HCT116 (cell line): ENCODE measurements around the gene PCDH1. TPM values are rescaled to one million over a fixed set of nuclear protein-coding genes. Genes with fewer than 3 reads are reported as not detected.

Source experiments
- EZH2 ChIP-seq: fragments of 200-600 bp; sonication (generic); IDR thresholded peaks from 2 replicates; pipeline ENCODE4 v1.6.1; 2017; ENCODE audit warnings: antibody characterized with exemption, mixed run types
- SP1 ChIP-seq: IDR thresholded peaks from 2 replicates; pipeline ENCODE4 v1.6.1; 2012; ENCODE audit warnings: low read depth
- ZNF274 ChIP-seq: fragments of 200-500 bp; sonication (Bioruptor generic); IDR thresholded peaks from 2 replicates; pipeline ENCODE4 v1.6.1; 2014; ENCODE audit warnings: mild to moderate bottlenecking, low read depth, low read length, inconsistent platforms
- total RNA-seq: library from RNA; stranded (reverse); gene quantifications from one replicate; pipeline ENCODE4 v1.2.1, GENCODE V29; 2021; ENCODE audit not compliant: unreplicated experiment
- TF ChIP-seq, protein P1 (sequence below): IDR thresholded peaks from 2 replicates; pipeline ENCODE4 v1.6.1; 2012; ENCODE audit warnings: low read depth
- TF ChIP-seq, protein P2 (sequence below): IDR thresholded peaks from 2 replicates; pipeline ENCODE4 v1.6.1; 2011; ENCODE audit warnings: mild to moderate bottlenecking, low read length, moderate library complexity; ENCODE audit not compliant: insufficient replicate concordance; ENCODE audit errors: extremely low read depth

The PCDH1 gene
- total RNA-seq, 1 experiment from 2014 or later: 24.2 TPM

DNA sequence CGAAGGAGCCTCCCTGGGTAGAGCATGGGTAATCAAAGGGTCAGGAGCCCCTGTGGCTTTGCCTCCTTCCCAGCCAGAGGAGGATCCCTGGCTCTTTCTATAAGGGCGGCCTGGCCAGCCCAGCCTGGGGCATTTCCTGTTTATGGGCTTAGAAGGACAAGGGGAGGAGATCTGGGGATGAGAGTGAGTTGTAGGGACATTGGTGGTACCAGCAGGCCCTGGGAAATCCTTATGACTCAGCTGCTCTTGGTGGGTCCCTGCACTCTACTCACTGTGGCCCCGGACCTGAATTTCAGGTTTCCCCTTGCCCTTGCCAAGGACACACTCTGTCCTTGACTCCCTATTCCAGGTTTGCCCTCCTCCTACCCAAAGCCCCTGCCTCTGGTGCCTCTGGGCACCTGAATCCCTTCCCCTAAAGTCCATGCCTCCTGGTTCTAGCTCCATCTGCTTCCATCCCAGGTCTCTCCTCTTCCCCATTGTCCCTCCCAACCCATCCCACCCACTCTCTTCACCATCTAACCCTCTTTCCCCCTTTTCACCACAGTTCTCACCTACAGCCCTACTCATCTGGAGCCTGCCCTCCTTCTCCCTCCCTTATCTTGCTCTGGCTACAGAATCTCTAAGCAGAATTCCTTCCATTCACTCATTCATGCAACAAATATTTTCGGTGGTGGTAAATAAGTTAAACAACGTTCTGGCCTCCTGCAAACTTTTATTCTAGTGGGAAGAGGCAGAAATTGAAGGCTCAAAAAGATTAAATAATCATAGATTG is 34.9 kb downstream of the PCDH1 start (continued):
- TF ChIP-seq, protein P1, sequence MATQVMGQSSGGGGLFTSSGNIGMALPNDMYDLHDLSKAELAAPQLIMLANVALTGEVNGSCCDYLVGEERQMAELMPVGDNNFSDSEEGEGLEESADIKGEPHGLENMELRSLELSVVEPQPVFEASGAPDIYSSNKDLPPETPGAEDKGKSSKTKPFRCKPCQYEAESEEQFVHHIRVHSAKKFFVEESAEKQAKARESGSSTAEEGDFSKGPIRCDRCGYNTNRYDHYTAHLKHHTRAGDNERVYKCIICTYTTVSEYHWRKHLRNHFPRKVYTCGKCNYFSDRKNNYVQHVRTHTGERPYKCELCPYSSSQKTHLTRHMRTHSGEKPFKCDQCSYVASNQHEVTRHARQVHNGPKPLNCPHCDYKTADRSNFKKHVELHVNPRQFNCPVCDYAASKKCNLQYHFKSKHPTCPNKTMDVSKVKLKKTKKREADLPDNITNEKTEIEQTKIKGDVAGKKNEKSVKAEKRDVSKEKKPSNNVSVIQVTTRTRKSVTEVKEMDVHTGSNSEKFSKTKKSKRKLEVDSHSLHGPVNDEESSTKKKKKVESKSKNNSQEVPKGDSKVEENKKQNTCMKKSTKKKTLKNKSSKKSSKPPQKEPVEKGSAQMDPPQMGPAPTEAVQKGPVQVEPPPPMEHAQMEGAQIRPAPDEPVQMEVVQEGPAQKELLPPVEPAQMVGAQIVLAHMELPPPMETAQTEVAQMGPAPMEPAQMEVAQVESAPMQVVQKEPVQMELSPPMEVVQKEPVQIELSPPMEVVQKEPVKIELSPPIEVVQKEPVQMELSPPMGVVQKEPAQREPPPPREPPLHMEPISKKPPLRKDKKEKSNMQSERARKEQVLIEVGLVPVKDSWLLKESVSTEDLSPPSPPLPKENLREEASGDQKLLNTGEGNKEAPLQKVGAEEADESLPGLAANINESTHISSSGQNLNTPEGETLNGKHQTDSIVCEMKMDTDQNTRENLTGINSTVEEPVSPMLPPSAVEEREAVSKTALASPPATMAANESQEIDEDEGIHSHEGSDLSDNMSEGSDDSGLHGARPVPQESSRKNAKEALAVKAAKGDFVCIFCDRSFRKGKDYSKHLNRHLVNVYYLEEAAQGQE: no peak
- TF ChIP-seq EZH2 (no peak), SP1 (no peak), ZNF274 (no peak)
- TF ChIP-seq, protein P2, sequence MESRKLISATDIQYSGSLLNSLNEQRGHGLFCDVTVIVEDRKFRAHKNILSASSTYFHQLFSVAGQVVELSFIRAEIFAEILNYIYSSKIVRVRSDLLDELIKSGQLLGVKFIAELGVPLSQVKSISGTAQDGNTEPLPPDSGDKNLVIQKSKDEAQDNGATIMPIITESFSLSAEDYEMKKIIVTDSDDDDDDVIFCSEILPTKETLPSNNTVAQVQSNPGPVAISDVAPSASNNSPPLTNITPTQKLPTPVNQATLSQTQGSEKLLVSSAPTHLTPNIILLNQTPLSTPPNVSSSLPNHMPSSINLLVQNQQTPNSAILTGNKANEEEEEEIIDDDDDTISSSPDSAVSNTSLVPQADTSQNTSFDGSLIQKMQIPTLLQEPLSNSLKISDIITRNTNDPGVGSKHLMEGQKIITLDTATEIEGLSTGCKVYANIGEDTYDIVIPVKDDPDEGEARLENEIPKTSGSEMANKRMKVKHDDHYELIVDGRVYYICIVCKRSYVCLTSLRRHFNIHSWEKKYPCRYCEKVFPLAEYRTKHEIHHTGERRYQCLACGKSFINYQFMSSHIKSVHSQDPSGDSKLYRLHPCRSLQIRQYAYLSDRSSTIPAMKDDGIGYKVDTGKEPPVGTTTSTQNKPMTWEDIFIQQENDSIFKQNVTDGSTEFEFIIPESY: no peak
